Measurements from ENCODE around the gene CREM. TPM values are rescaled to one million over a fixed set of nuclear protein-coding genes. Genes with fewer than 3 reads are reported as not detected.

Gene CREM
- total RNA-seq, 1 donor from 2014 or later = 86.4 TPM

DNA sequence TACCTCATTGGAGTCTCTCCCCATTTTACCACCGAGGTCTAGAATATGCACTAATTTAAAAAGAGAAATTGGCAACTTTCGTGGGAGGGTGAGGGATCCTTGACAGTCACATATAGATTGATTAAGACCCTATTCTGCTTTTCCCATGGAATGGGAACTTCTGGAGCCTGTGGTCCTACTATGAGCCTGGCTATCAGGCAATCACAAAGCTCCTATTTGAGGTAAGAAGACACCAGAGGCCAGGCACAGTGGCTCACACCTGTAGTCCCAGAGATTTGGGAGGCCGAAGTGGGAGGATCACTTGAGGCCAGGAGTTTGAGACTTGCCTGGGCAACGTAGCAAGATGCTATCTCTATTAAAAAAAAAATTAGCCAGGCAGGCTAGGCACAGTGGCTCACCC lies 105.0 kb downstream of the CREM start:
- Mint-ChIP-seq H3K4me1 (no peaks in the 10 kb centered on the region), H3K36me3 (ENCODE audit: low read depth) (no peaks in the 10 kb centered on the region), H3K4me3 (no peak overlapping the region), H3K27me3 (no peaks in the 10 kb centered on the region), H3K27ac (no peak overlapping the region), H3K9me3 (no peaks in the 10 kb centered on the region)
- no peak for ATAC-seq (ENCODE audit: low read depth)
- no peak for DNase-seq
- TF ChIP-seq, protein P1, sequence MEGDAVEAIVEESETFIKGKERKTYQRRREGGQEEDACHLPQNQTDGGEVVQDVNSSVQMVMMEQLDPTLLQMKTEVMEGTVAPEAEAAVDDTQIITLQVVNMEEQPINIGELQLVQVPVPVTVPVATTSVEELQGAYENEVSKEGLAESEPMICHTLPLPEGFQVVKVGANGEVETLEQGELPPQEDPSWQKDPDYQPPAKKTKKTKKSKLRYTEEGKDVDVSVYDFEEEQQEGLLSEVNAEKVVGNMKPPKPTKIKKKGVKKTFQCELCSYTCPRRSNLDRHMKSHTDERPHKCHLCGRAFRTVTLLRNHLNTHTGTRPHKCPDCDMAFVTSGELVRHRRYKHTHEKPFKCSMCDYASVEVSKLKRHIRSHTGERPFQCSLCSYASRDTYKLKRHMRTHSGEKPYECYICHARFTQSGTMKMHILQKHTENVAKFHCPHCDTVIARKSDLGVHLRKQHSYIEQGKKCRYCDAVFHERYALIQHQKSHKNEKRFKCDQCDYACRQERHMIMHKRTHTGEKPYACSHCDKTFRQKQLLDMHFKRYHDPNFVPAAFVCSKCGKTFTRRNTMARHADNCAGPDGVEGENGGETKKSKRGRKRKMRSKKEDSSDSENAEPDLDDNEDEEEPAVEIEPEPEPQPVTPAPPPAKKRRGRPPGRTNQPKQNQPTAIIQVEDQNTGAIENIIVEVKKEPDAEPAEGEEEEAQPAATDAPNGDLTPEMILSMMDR (IDR thresholded peaks at IDR 0.05) = no peak
- CTCF ChIA-PET = no interaction called here
- intact Hi-C loops (cut with micrococcal nuclease) = loop anchor here (10.0 kb wide), 1 partner anchor 103 kb away; the partner anchor contains the start of gene CCNY
- POLR2A ChIA-PET = no interaction called here

DNA sequence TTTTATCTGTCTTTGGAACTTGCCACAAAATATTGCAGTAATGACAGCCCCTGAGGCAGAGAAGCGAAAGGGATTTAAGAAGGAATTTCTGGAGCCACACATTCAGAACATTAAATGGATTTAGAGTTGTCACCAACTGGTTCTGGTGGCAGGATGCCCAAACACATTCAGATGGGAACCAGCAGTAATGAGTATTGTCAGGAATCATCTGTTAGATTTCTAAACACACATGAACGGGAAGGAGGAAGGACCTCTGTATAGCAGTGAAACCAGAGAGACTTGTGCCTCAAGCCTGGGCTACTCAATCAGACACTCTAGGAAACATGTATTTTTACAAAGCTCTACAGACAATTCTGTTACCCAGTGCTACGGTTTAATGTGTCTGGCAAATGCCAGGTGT lies 105.9 kb downstream of the CREM start:
- Mint-ChIP-seq H3K4me1 (no peaks in the 10 kb centered on the region), H3K4me3 (no peak overlapping the region), H3K27ac (no peak overlapping the region), H3K27me3 (no peaks in the 10 kb centered on the region), H3K36me3 (ENCODE audit: low read depth) (no peaks in the 10 kb centered on the region), H3K9me3 (no peaks in the 10 kb centered on the region)
- intact Hi-C loops (cut with micrococcal nuclease) = loop anchor here (10.0 kb wide), 1 partner anchor 102 kb away; the partner anchor contains the start of gene CCNY
- no peak for ATAC-seq (ENCODE audit: low read depth)
- CTCF ChIA-PET = interaction anchor here (0.7 kb wide), 1 partner anchor 112 kb away, joined by 4 read pairs; no protein-coding TSS in a partner anchor
- POLR2A ChIA-PET = no interaction called here
- TF ChIP-seq, protein P1 (IDR thresholded peaks at IDR 0.05) = no peak
- no peak for DNase-seq

DNA sequence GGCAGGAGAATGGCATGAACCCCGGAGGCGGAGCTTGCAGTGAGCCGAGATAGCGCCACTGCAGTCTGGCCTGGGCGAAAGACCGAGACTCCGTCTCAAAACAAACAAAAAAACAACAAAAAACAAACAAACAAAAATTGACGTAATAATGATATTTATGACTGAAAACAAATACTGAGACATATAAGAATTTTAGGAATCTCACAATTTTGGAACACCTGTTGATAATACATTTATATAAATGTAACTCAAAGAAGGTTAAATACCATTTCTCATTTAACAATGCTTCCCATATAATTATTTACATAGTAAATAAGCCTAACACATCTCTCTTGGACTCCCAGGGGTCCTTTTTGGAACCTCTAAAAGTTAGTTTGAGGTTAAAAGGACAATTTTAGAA lies 107.4 kb downstream of the CREM start:
- ChIA-PET POLR2A (no interaction called here), CTCF (no interaction called here)
- Mint-ChIP-seq H3K36me3 (ENCODE audit: low read depth) (no peaks in the 10 kb centered on the region), H3K9me3 (no peaks in the 10 kb centered on the region), H3K4me3 (no peak overlapping the region), H3K27me3 (no peaks in the 10 kb centered on the region), H3K4me1 (no peaks in the 10 kb centered on the region), H3K27ac (no peak overlapping the region)
- intact Hi-C loops (cut with micrococcal nuclease) = loop anchor here (10.0 kb wide), 1 partner anchor 101 kb away; the partner anchor contains the start of gene CCNY
- DNase-seq (no peak), ATAC-seq (ENCODE audit: low read depth) (no peak)
- TF ChIP-seq, protein P1 (IDR thresholded peaks at IDR 0.05) = no peak

DNA sequence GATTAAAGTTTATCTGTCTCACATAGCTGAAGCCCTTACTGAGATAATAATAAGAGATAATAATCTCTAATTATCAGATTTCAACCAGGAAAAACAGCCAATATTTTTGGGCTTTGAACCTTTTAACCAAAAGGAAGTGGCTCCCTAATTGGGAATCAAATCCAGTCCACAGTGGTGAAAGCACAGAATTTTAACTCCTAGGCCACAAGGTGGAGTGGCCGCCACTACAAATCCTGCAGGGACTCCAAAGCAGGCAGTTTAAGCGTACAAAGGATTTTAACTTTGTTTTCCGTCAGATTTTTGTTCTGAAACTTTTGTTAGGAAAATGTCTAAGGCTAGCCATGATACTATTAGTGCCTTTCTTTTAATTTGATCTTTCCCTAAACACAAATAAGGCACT lies 110.1 kb downstream of the CREM start:
- H3K4me1 Mint-ChIP-seq = no peaks in the 10 kb centered on the region
- ChIA-PET POLR2A (no interaction called here), CTCF (no interaction called here)
- no peaks in the 10 kb centered on the region for H3K9me3 Mint-ChIP-seq
- H3K4me3 Mint-ChIP-seq = no peak overlapping the region
- intact Hi-C loops (cut with micrococcal nuclease) = loop anchor here (10.0 kb wide), 1 partner anchor 98 kb away; the partner anchor contains the start of gene CCNY
- no peak for DNase-seq
- no peaks in the 10 kb centered on the region for H3K36me3 Mint-ChIP-seq (ENCODE audit: low read depth)
- TF ChIP-seq, protein P1 (IDR thresholded peaks at IDR 0.05) = no peak
- no peak for ATAC-seq (ENCODE audit: low read depth)
- no peaks in the 10 kb centered on the region for H3K27me3 Mint-ChIP-seq
- no peak overlapping the region for H3K27ac Mint-ChIP-seq

DNA sequence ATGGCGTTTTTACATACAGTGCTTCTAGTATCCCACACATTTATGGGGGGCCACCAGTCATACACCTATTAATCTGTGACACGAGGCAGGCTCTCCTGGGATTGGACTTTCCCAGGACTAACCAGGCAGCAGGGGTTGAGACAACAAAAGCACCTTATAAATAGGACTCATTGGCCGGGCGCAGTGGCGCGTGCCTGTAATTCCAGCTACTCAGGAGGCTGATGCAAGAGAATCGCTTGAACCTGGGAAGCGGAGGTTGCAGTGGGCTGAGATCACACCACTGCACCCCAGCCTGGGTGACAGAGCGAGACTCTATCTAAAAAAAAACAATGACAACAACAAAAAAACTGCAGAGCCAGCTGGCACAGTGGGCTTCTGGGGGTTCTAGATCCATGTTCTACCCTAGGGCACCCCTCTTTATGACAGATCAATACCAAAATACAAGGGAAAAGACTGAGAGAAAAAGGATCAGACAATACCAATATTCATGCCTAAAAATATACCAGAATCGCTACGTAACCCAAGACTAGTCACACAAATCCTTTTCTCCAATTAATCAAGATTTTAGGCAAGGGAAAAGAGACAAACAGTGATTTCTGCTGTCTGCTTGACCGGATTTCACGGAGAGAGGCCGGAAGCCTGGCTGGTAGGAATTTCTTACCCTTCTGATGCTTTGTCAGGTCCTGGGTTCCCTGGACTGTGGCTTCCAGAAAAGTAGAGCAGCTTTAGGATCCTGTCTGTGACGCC lies 111.3 kb downstream of the CREM start:
- Mint-ChIP-seq H3K9me3 (no peaks in the 10 kb centered on the region), H3K27ac (no peak overlapping the region), H3K27me3 (peaks cover 3% of the 10 kb centered on the region), H3K36me3 (ENCODE audit: low read depth) (no peaks in the 10 kb centered on the region), H3K4me1 (no peaks in the 10 kb centered on the region), H3K4me3 (no peak overlapping the region)
- ATAC-seq (ENCODE audit: low read depth) = no peak
- TF ChIP-seq, protein P1 (IDR thresholded peaks at IDR 0.05) = no peak
- CTCF ChIA-PET = interaction anchor here (2.3 kb wide), 1 partner anchor 325 kb away, joined by 10 read pairs; no protein-coding TSS in a partner anchor
- POLR2A ChIA-PET = interaction anchor here (0.6 to 0.7 kb wide), 2 partner anchors 28 to 470 kb away, joined by 3 to 4 read pairs; no protein-coding TSS in a partner anchor
- intact Hi-C loops (cut with micrococcal nuclease) = loop anchor here (10.0 kb wide), 1 partner anchor 97 kb away; the partner anchor contains the start of gene CCNY
- DNase-seq = no peak

All from activated B cell treated with CpG ODN at 0.5 μM for 24 hours (primary cell).